HCT116 (cell line): ENCODE measurements around the gene RAB13. TPM values are rescaled to one million over a fixed set of nuclear protein-coding genes. Genes with fewer than 3 reads are reported as not detected.

Source experiments
- ATAC-seq: fragments of 200-7000 bp; cut with Tn5 transposase; 2 replicates; pipeline ENCODE4 v1.9.1; 2020; ENCODE audit warnings: mild to moderate bottlenecking, moderate library complexity
- BruUV-seq: library from RNA; stranded (reverse); fragments of 400-500 nt; replicated peaks from 2 replicates; lab custom pipeline; 2021; lab: Mats Ljungman, UMichigan
- CTCF ChIA-PET: fragments of 300-600 bp; sonication (Branson Sonifier 250); formaldehyde crosslinking; loops from one replicate; lab custom pipeline; 2021; ENCODE audit warnings: antibody characterized with exemption; lab: Charles Lee
- POLR2A ChIA-PET: fragments of 300-600, 350-600 bp; sonication (Branson Sonifier 250); formaldehyde crosslinking; loops from one replicate; lab custom pipeline; 2021; ENCODE audit warnings: antibody characterized with exemption; lab: Charles Lee
- RAD21 ChIA-PET, 2 experiments: fragments of 300-600 bp; sonication (Branson Sonifier 250); formaldehyde crosslinking; loops; one replicate each; lab custom pipeline; 2023; ENCODE audit warnings: low total read pairs in 2 of 2; ENCODE audit not compliant: uncharacterized antibody in 2 of 2, unreplicated experiment in 2 of 2, low non-redundant PET in 1 of 2; lab: Charles Lee
- DNase-seq: peaks from one replicate; pipeline ENCODE4 v3.0.0-alpha.2; 2010; ENCODE audit warnings: low read depth, low spot score
- H2AFZ ChIP-seq: fragments of 200-600 bp; shearing (Covaris generic), sonication (generic); 2 replicates; pipeline ENCODE4 v1.6.1; 2017; ENCODE audit warnings: low read depth, mixed run types, mixed read lengths, antibody characterized with exemption, low read length; ENCODE audit not compliant: poor library complexity, severe bottlenecking
- H3K27ac ChIP-seq: 2 replicates; pipeline ENCODE4 v1.5.1; 2012; ENCODE audit warnings: low read depth, low read length
- H3K27me3 ChIP-seq: fragments of 200-600 bp; sonication (generic); 2 replicates; pipeline ENCODE4 v1.6.1; 2016; ENCODE audit warnings: mixed run types, low read length, mixed read lengths; ENCODE audit not compliant: insufficient read depth
- H3K36me3 ChIP-seq, 2 experiments: fragments of 200-500 bp in 1 of 2; fragments of 200-600 bp in 1 of 2; sonication (Bioruptor generic) in 1 of 2; sonication (generic) in 1 of 2; 2 replicates each; pipeline versions ENCODE4 v1.5.1 to v1.6.1; 2014 to 2016; ENCODE audit warnings: low read length in 2 of 2, inconsistent platforms in 1 of 2, mixed read lengths in 1 of 2, mixed run types in 1 of 2; ENCODE audit not compliant: insufficient read depth in 2 of 2, control insufficient read depth in 1 of 2
- H3K4me1 ChIP-seq, 2 experiments: fragments of 200-600 bp in 1 of 2; sonication (generic) in 1 of 2; 2 replicates each; pipeline versions ENCODE4 v1.5.1 to v1.6.1; 2012 to 2017; ENCODE audit warnings: low read length in 2 of 2, inconsistent platforms in 1 of 2, mild to moderate bottlenecking in 1 of 2, mixed read lengths in 1 of 2, mixed run types in 1 of 2, moderate library complexity in 1 of 2; ENCODE audit not compliant: insufficient read depth in 2 of 2, control insufficient read depth in 1 of 2
- H3K4me2 ChIP-seq: fragments of 200-600 bp; sonication (generic); 2 replicates; pipeline ENCODE4 v1.6.1; 2017; ENCODE audit warnings: mixed run types, low read length, mixed read lengths
- H3K4me3 ChIP-seq, 2 experiments: fragments of 200-600 bp in 1 of 2; sonication (generic) in 1 of 2; replicated peaks in 1 of 2; 2 replicates each; pipeline ENCODE4 v1.5.1; 2011 to 2016; ENCODE audit warnings: low read length in 2 of 2, control low read depth in 1 of 2, low read depth in 1 of 2, mild to moderate bottlenecking in 1 of 2, mixed read lengths in 1 of 2, mixed run types in 1 of 2
- H3K79me2 ChIP-seq: fragments of 200-600 bp; sonication (generic); 2 replicates; pipeline ENCODE4 v1.6.1; 2017; ENCODE audit warnings: mild to moderate bottlenecking, mixed run types, low read length, moderate library complexity, mixed read lengths; ENCODE audit not compliant: insufficient read depth
- H3K9ac ChIP-seq: fragments of 200-600 bp; sonication (generic); 2 replicates; pipeline ENCODE4 v1.6.1; 2016; ENCODE audit warnings: low read length, mixed read lengths
- H3K9me2 ChIP-seq: fragments of 200-600 bp; sonication (generic), shearing (Covaris generic); 2 replicates; pipeline ENCODE4 v1.6.1; 2017; ENCODE audit warnings: mixed run types, mild to moderate bottlenecking, moderate library complexity; ENCODE audit not compliant: insufficient read depth
- H3K9me3 ChIP-seq, 2 experiments: fragments of 200-500 bp in 1 of 2; fragments of 200-600 bp in 1 of 2; sonication (Bioruptor generic) in 1 of 2; sonication (generic) in 1 of 2; 2 replicates each; pipeline ENCODE4 v1.6.1; 2014 to 2017; ENCODE audit warnings: low read length in 2 of 2, mixed read lengths in 2 of 2, inconsistent platforms in 1 of 2, low read depth in 1 of 2, mild to moderate bottlenecking in 1 of 2, mixed run types in 1 of 2, moderate library complexity in 1 of 2; ENCODE audit not compliant: control insufficient read depth in 1 of 2, insufficient read depth in 1 of 2
- H4K20me1 ChIP-seq: fragments of 200-600 bp; sonication (generic), shearing (Covaris generic); 2 replicates; pipeline ENCODE4 v1.6.1; 2017; ENCODE audit warnings: mixed run types, mild to moderate bottlenecking, moderate library complexity; ENCODE audit not compliant: insufficient read depth
- CBX3 ChIP-seq: IDR thresholded peaks from 2 replicates; pipeline ENCODE4 v1.6.1; 2012; ENCODE audit warnings: low read depth
- CEBPB ChIP-seq: IDR thresholded peaks from 2 replicates; pipeline ENCODE4 v1.6.1; 2012; ENCODE audit warnings: low read depth
- EGR1 ChIP-seq: IDR thresholded peaks from 2 replicates; pipeline ENCODE4 v1.6.1; 2012; ENCODE audit warnings: low read depth
- ELF1 ChIP-seq: IDR thresholded peaks from 2 replicates; pipeline ENCODE4 v1.6.1; 2012; ENCODE audit warnings: low read depth, borderline replicate concordance
- EZH2 ChIP-seq: fragments of 200-600 bp; sonication (generic); IDR thresholded peaks from 2 replicates; pipeline ENCODE4 v1.6.1; 2017; ENCODE audit warnings: antibody characterized with exemption, mixed run types
- EZH2phosphoT487 ChIP-seq: fragments of 200-600 bp; IDR thresholded peaks from 2 replicates; pipeline ENCODE4 v1.6.1; 2018; ENCODE audit warnings: antibody characterized with exemption, borderline replicate concordance
- FOSL1 ChIP-seq: IDR thresholded peaks from 2 replicates; pipeline ENCODE4 v1.6.1; 2012; ENCODE audit warnings: low read depth
- JUND ChIP-seq: IDR thresholded peaks from 2 replicates; pipeline ENCODE4 v1.6.1; 2012
- POLR2A ChIP-seq: IDR thresholded peaks from 2 replicates; pipeline ENCODE4 v1.7.0; 2011; ENCODE audit warnings: borderline replicate concordance; ENCODE audit not compliant: insufficient read depth, insufficient read length; ENCODE audit errors: extremely low read depth
- SIN3A ChIP-seq: IDR thresholded peaks from 2 replicates; pipeline ENCODE4 v1.6.1; 2012; ENCODE audit warnings: low read depth
- SRF ChIP-seq: IDR thresholded peaks from 2 replicates; pipeline ENCODE4 v1.6.1; 2012; ENCODE audit warnings: low read depth
- TCF7L2 ChIP-seq: IDR thresholded peaks from 2 replicates; pipeline ENCODE4 v1.7.0; 2011; ENCODE audit warnings: borderline replicate concordance, inconsistent platforms; ENCODE audit not compliant: insufficient read depth, insufficient read length; ENCODE audit errors: extremely low read depth
- YY1 ChIP-seq: IDR thresholded peaks from 2 replicates; pipeline ENCODE4 v1.6.1; 2011; ENCODE audit warnings: low read length, low read depth, moderate library complexity, mild to moderate bottlenecking; ENCODE audit not compliant: insufficient replicate concordance; ENCODE audit errors: extremely low read depth
- ZFX ChIP-seq: fragments of 450-650 bp; IDR thresholded peaks from 2 replicates; pipeline ENCODE4 v1.6.1; 2017
- ZNF274 ChIP-seq: fragments of 200-500 bp; sonication (Bioruptor generic); IDR thresholded peaks from 2 replicates; pipeline ENCODE4 v1.6.1; 2014; ENCODE audit warnings: mild to moderate bottlenecking, low read depth, low read length, inconsistent platforms
- intact Hi-C: fragments of 100-400 bp; cut with micrococcal nuclease; formaldehyde crosslinking; loops from 2 replicates; pipeline ENCODE4 v1.10.0; 2022
- total RNA-seq: library from RNA; stranded (reverse); gene quantifications from one replicate; pipeline ENCODE4 v1.2.1, GENCODE V29; 2021; ENCODE audit not compliant: unreplicated experiment
- TF ChIP-seq, protein P1 (sequence below): IDR thresholded peaks from 2 replicates; pipeline ENCODE4 v1.6.1; 2012
- TF ChIP-seq, protein P2 (sequence below), 3 experiments: fragments of 200-600 bp in 1 of 3; sonication (generic) in 1 of 3; IDR thresholded peaks in 2 of 3; conservative IDR thresholded peaks in 1 of 3; 2 replicates each; pipeline ENCODE4 v1.5.1; 2012 to 2017; ENCODE audit warnings: low read depth in 2 of 3, low read length in 2 of 3, antibody characterized with exemption in 1 of 3, borderline replicate concordance in 1 of 3, control low read depth in 1 of 3, mild to moderate bottlenecking in 1 of 3, mixed read lengths in 1 of 3, mixed run types in 1 of 3, moderate library complexity in 1 of 3; ENCODE audit not compliant: insufficient read depth in 1 of 3
- TF ChIP-seq, protein P3 (sequence below): IDR thresholded peaks from 2 replicates; pipeline ENCODE4 v1.6.1; 2012
- TF ChIP-seq, protein P4 (sequence below): IDR thresholded peaks from 2 replicates; pipeline ENCODE4 v1.6.1; 2012; ENCODE audit warnings: low read depth

Gene RAB13
- total RNA-seq, 1 experiment from 2014 or later: 93.6 TPM

DNA sequence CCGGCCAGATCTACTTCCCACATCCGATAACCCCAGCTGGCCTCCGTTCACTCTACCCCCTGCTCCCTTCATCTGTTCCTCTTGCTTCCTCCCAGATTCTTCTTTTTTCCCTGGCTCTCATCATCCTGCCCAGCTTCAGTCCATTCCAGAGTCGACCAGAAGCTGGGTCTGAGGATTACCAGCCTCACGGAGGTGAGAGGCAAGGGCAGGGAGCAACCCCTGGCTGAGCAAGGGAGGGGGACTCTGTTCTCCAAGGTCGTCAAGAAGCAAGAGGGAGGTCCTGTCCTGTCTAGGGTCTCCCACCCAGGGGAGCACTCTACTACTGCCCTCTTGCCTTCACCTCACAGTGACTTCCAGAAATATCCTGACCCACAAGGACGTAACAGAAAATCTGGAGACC lies 12.6 kb downstream of the RAB13 start:
- TF ChIP-seq JUND: no peak
- no peak for TF ChIP-seq EZH2phosphoT487
- TF ChIP-seq, protein P1, sequence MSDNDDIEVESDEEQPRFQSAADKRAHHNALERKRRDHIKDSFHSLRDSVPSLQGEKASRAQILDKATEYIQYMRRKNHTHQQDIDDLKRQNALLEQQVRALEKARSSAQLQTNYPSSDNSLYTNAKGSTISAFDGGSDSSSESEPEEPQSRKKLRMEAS: no peak
- TF ChIP-seq EGR1: no peak
- no peak for TF ChIP-seq ZFX
- TF ChIP-seq, protein P2, sequence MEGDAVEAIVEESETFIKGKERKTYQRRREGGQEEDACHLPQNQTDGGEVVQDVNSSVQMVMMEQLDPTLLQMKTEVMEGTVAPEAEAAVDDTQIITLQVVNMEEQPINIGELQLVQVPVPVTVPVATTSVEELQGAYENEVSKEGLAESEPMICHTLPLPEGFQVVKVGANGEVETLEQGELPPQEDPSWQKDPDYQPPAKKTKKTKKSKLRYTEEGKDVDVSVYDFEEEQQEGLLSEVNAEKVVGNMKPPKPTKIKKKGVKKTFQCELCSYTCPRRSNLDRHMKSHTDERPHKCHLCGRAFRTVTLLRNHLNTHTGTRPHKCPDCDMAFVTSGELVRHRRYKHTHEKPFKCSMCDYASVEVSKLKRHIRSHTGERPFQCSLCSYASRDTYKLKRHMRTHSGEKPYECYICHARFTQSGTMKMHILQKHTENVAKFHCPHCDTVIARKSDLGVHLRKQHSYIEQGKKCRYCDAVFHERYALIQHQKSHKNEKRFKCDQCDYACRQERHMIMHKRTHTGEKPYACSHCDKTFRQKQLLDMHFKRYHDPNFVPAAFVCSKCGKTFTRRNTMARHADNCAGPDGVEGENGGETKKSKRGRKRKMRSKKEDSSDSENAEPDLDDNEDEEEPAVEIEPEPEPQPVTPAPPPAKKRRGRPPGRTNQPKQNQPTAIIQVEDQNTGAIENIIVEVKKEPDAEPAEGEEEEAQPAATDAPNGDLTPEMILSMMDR (IDR thresholded peaks at IDR 0.05 in 2 of 3, conservative IDR thresholded peaks at IDR 0.05 in 1 of 3; ENCODE audit: borderline replicate concordance in 1 of 3, insufficient read depth in 1 of 3, low read depth in 2 of 3, low read length in 2 of 3): no peak
- no peak for TF ChIP-seq CEBPB
- no peak for TF ChIP-seq POLR2A
- TF ChIP-seq EZH2: no peak
- TF ChIP-seq, protein P3, sequence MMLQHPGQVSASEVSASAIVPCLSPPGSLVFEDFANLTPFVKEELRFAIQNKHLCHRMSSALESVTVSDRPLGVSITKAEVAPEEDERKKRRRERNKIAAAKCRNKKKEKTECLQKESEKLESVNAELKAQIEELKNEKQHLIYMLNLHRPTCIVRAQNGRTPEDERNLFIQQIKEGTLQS: no peak
- no peak for TF ChIP-seq SIN3A
- no peak for TF ChIP-seq YY1
- no peak for TF ChIP-seq ZNF274
- TF ChIP-seq CBX3: no peak
- TF ChIP-seq TCF7L2: no peak
- no peak for TF ChIP-seq SRF
- no peak for TF ChIP-seq FOSL1
- no peak for TF ChIP-seq ELF1
- TF ChIP-seq, protein P4, sequence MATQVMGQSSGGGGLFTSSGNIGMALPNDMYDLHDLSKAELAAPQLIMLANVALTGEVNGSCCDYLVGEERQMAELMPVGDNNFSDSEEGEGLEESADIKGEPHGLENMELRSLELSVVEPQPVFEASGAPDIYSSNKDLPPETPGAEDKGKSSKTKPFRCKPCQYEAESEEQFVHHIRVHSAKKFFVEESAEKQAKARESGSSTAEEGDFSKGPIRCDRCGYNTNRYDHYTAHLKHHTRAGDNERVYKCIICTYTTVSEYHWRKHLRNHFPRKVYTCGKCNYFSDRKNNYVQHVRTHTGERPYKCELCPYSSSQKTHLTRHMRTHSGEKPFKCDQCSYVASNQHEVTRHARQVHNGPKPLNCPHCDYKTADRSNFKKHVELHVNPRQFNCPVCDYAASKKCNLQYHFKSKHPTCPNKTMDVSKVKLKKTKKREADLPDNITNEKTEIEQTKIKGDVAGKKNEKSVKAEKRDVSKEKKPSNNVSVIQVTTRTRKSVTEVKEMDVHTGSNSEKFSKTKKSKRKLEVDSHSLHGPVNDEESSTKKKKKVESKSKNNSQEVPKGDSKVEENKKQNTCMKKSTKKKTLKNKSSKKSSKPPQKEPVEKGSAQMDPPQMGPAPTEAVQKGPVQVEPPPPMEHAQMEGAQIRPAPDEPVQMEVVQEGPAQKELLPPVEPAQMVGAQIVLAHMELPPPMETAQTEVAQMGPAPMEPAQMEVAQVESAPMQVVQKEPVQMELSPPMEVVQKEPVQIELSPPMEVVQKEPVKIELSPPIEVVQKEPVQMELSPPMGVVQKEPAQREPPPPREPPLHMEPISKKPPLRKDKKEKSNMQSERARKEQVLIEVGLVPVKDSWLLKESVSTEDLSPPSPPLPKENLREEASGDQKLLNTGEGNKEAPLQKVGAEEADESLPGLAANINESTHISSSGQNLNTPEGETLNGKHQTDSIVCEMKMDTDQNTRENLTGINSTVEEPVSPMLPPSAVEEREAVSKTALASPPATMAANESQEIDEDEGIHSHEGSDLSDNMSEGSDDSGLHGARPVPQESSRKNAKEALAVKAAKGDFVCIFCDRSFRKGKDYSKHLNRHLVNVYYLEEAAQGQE: no peak
- H3K27me3 ChIP-seq: no peaks in the 10 kb centered on the region
- peaks cover under 1 to 15% of the 10 kb centered on the region in 2 experiments; a peak in 3 of 4 replicates for H3K4me1 ChIP-seq
- H3K9me3 ChIP-seq: no peaks in the 10 kb centered on the region
- H3K79me2 ChIP-seq: peaks cover 20% of the 10 kb centered on the region
- no peak overlapping the region for H3K27ac ChIP-seq
- no peak overlapping the region for H3K9ac ChIP-seq
- ATAC-seq (no peak), DNase-seq (no peak)
- ChIA-PET POLR2A (interaction anchor here (1.4 kb wide), 1 partner anchor 10 kb away, joined by 3 read pairs; the partner anchor contains the start of gene SLC39A1), CTCF (no interaction called here), RAD21 (no interaction called here)
- no TSS peak for BruUV-seq
- H3K4me3 ChIP-seq: no peak overlapping the region
- H2AFZ ChIP-seq: no peak overlapping the region
- intact Hi-C loops: no loop called here
- peaks cover 9 to 26% of the 10 kb centered on the region in 2 experiments; a peak in 3 of 4 replicates for H3K36me3 ChIP-seq
- no peak overlapping the region for H3K4me2 ChIP-seq
- H3K9me2 ChIP-seq: no peaks in the 10 kb centered on the region
- H4K20me1 ChIP-seq: no peaks in the 10 kb centered on the region
